ENCODE data around the gene RGS10.

DNA sequence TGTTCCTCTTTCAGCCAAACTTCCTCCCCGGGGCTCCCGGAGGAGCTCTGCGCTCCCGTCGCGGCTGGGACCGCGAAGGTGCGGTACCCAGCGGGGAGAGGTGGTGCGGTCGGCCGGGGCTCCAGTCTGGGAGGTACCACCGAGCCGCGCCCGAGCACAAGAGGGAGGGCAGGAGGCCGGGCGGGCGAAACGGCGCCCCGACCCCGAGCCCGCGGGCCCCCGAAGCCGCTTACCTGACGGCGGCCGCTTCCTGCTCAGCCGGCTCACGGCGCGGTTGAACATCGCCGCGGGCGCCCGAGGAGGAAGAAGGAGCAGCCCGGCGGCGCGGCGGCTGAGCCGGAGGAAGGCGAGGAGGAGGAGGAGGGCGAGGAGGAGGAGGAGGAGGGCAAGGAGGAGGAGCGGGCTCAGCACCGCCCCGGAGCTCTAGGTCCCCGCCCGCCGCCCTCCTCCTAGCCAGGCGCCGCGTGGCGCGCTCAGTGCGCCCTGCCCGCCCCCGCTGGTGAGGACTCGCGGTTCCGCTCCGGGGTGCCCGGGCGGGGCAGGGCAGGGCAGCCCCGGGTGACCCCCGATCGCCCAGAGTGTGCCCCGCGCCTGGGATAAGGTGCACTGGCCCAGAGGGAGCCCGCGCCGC lies at the start of gene RGS10:
- TF ChIP-seq, protein P1, sequence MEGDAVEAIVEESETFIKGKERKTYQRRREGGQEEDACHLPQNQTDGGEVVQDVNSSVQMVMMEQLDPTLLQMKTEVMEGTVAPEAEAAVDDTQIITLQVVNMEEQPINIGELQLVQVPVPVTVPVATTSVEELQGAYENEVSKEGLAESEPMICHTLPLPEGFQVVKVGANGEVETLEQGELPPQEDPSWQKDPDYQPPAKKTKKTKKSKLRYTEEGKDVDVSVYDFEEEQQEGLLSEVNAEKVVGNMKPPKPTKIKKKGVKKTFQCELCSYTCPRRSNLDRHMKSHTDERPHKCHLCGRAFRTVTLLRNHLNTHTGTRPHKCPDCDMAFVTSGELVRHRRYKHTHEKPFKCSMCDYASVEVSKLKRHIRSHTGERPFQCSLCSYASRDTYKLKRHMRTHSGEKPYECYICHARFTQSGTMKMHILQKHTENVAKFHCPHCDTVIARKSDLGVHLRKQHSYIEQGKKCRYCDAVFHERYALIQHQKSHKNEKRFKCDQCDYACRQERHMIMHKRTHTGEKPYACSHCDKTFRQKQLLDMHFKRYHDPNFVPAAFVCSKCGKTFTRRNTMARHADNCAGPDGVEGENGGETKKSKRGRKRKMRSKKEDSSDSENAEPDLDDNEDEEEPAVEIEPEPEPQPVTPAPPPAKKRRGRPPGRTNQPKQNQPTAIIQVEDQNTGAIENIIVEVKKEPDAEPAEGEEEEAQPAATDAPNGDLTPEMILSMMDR (conservative IDR thresholded peaks at IDR 0.05; ENCODE audit: low read length), result no peak
- no peak for TF ChIP-seq EZH2phosphoT487 (IDR thresholded peaks at IDR 0.05; ENCODE audit: borderline replicate concordance)
